ENCODE measurements around the gene S100A3. TPM values are rescaled to one million over a fixed set of nuclear protein-coding genes. Genes with fewer than 3 reads are reported as not detected.

The S100A3 gene
- polyA plus RNA-seq, 1 donor from 2014 or later = not detected

DNA sequence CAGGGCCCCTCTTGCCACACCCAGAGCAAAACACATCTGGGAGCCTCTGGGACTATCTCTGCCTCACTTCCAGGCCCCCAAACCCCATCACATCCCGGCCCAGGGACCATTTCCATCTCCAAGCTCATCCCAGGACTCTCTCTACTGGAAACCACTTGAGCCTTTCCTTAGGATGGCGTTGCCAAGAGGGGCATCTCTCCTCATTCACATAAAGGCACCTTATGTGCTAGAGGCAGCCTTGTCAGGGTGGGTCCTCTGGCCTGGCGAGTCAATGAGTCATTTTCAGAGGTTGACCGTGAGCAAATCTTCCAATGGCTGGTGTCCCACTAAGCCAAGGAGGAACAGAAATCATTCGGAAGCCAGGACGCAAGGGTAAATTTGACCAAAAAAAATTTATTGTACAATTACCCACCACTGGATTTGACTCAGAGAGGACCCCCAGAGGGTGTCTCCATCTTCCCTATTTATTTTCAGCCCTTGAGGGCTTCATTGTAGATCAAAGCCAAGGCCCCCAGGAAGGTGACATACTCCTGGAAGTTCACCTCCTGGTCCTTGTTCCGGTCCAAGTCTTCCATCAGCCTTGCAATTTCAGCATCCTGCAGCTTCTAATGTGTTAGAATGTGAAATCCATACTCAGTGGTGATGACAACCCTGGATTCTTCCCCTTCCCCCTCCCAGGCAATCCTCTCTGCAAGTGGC is 14.7 kb downstream of the S100A3 start:
- H3K9me2 ChIP-seq (ENCODE audit: insufficient read depth, low read length) = no peaks in the 10 kb centered on the region
- no peaks in the 10 kb centered on the region for H3K36me3 ChIP-seq (ENCODE audit: insufficient read depth, low read length)
- no peak overlapping the region for H2AFZ ChIP-seq (ENCODE audit: low read depth, low read length)
- no peak overlapping the region for H3K4me2 ChIP-seq (ENCODE audit: low read length)
- peaks cover 5% of the 10 kb centered on the region for H3K27me3 ChIP-seq (ENCODE audit: insufficient read depth, low read depth, low read length)
- H4K20me1 ChIP-seq (ENCODE audit: insufficient read depth) = no peaks in the 10 kb centered on the region
- TF ChIP-seq, protein P1, sequence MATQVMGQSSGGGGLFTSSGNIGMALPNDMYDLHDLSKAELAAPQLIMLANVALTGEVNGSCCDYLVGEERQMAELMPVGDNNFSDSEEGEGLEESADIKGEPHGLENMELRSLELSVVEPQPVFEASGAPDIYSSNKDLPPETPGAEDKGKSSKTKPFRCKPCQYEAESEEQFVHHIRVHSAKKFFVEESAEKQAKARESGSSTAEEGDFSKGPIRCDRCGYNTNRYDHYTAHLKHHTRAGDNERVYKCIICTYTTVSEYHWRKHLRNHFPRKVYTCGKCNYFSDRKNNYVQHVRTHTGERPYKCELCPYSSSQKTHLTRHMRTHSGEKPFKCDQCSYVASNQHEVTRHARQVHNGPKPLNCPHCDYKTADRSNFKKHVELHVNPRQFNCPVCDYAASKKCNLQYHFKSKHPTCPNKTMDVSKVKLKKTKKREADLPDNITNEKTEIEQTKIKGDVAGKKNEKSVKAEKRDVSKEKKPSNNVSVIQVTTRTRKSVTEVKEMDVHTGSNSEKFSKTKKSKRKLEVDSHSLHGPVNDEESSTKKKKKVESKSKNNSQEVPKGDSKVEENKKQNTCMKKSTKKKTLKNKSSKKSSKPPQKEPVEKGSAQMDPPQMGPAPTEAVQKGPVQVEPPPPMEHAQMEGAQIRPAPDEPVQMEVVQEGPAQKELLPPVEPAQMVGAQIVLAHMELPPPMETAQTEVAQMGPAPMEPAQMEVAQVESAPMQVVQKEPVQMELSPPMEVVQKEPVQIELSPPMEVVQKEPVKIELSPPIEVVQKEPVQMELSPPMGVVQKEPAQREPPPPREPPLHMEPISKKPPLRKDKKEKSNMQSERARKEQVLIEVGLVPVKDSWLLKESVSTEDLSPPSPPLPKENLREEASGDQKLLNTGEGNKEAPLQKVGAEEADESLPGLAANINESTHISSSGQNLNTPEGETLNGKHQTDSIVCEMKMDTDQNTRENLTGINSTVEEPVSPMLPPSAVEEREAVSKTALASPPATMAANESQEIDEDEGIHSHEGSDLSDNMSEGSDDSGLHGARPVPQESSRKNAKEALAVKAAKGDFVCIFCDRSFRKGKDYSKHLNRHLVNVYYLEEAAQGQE (IDR thresholded peaks at IDR 0.05; ENCODE audit: borderline replicate concordance) = no peak
- no peak for TF ChIP-seq EP300 (conservative IDR thresholded peaks at IDR 0.05; ENCODE audit: poor library complexity, severe bottlenecking)
- TF ChIP-seq, protein P2, sequence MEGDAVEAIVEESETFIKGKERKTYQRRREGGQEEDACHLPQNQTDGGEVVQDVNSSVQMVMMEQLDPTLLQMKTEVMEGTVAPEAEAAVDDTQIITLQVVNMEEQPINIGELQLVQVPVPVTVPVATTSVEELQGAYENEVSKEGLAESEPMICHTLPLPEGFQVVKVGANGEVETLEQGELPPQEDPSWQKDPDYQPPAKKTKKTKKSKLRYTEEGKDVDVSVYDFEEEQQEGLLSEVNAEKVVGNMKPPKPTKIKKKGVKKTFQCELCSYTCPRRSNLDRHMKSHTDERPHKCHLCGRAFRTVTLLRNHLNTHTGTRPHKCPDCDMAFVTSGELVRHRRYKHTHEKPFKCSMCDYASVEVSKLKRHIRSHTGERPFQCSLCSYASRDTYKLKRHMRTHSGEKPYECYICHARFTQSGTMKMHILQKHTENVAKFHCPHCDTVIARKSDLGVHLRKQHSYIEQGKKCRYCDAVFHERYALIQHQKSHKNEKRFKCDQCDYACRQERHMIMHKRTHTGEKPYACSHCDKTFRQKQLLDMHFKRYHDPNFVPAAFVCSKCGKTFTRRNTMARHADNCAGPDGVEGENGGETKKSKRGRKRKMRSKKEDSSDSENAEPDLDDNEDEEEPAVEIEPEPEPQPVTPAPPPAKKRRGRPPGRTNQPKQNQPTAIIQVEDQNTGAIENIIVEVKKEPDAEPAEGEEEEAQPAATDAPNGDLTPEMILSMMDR (IDR thresholded peaks at IDR 0.05; ENCODE audit: poor library complexity, severe bottlenecking) = no peak
- no peak for TF ChIP-seq POLR2AphosphoS5 (IDR thresholded peaks at IDR 0.05)
- no peaks in the 10 kb centered on the region for H3F3A ChIP-seq (ENCODE audit: insufficient read depth, low read length, poor library complexity, severe bottlenecking)
- no peak overlapping the region for H3K27ac ChIP-seq (ENCODE audit: low read length)
- H3K9me3 ChIP-seq (ENCODE audit: low read length) = no peaks in the 10 kb centered on the region
- no peak overlapping the region for H3K4me3 ChIP-seq (ENCODE audit: low read length)
- no peak overlapping the region for H3K9ac ChIP-seq (ENCODE audit: low read length)
- no peaks in the 10 kb centered on the region for H3K79me2 ChIP-seq (replicated peaks; ENCODE audit: insufficient read depth, low read length)

DNA sequence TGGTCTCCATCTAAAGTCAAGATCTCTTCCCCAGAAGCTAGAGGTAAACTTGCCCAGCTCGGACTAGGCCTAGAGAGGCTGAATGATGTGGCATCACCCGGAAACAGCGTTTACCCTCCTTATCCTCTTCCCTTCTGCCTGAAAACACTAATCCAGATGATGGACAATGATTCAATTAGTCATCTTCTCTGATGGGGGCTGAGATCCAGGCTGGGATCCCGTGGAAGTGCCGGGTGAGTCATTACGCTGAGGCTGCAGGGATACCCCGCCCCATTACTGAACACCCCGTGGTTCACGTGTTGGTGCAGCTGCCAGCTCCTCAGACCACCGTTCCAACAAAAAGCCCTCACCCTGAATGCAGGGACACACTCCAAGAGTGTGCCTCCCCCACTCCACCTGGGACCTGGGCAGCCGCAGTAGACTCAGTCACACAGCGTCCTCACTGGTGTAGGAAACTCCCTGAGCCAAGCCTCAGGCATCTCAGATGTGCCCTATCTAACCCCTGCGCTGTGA is 15.3 kb downstream of the S100A3 start:
- no peak overlapping the region for H3K4me3 ChIP-seq (ENCODE audit: low read length)
- peaks cover 5% of the 10 kb centered on the region for H3K27me3 ChIP-seq (ENCODE audit: insufficient read depth, low read depth, low read length)
- H3K36me3 ChIP-seq (ENCODE audit: insufficient read depth, low read length) = no peaks in the 10 kb centered on the region
- no peaks in the 10 kb centered on the region for H3K9me2 ChIP-seq (ENCODE audit: insufficient read depth, low read length)
- TF ChIP-seq EZH2 (IDR thresholded peaks at IDR 0.05; ENCODE audit: borderline replicate concordance, insufficient read depth, low read length, poor library complexity, severe bottlenecking) = no peak
- TF ChIP-seq, protein P1 (IDR thresholded peaks at IDR 0.05; ENCODE audit: borderline replicate concordance) = no peak
- no peak for TF ChIP-seq EP300 (conservative IDR thresholded peaks at IDR 0.05; ENCODE audit: poor library complexity, severe bottlenecking)
- TF ChIP-seq RAD21 (conservative IDR thresholded peaks at IDR 0.05) = no peak
- H2AFZ ChIP-seq (ENCODE audit: low read depth, low read length) = no peak overlapping the region
- H3K4me2 ChIP-seq (ENCODE audit: low read length) = no peak overlapping the region
- no peaks in the 10 kb centered on the region for H3K9me3 ChIP-seq (ENCODE audit: low read length)
- no peaks in the 10 kb centered on the region for H4K20me1 ChIP-seq (ENCODE audit: insufficient read depth)
- no peaks in the 10 kb centered on the region for H3F3A ChIP-seq (ENCODE audit: insufficient read depth, low read length, poor library complexity, severe bottlenecking)
- no peak overlapping the region for H3K27ac ChIP-seq (ENCODE audit: low read length)
- no peak overlapping the region for H3K9ac ChIP-seq (ENCODE audit: low read length)
- H3K79me2 ChIP-seq (replicated peaks; ENCODE audit: insufficient read depth, low read length) = no peaks in the 10 kb centered on the region

Data from neural cell (in vitro differentiated cells).